Measurements from ENCODE around the gene CDKL2. TPM values are rescaled to one million over a fixed set of nuclear protein-coding genes. Genes with fewer than 3 reads are reported as not detected.
A peak's percentile ranks its signal among the peaks of the same experiment; 100 is the strongest.

The CDKL2 gene
- total RNA-seq, 1 donor from 2014 or later, result 3.0 TPM

GRCh38 chr4:75630937-75631329, 605 bp upstream of the CDKL2 start:
- no peaks in the 10 kb centered on the region for H3K36me3 Mint-ChIP-seq
- H3K27ac Mint-ChIP-seq, result peak overlapping the region; percentile 72
- H3K9me3 Mint-ChIP-seq, result no peaks in the 10 kb centered on the region
- no peaks in the 10 kb centered on the region for H3K27me3 Mint-ChIP-seq (ENCODE audit: low read depth)
- no peak for DNase-seq (ENCODE audit: low spot score in 2 of 2, unreplicated experiment in 2 of 2)
- no peak for TF ChIP-seq CTCF (IDR thresholded peaks at IDR 0.05; ENCODE audit: unreplicated experiment)
- H3K4me1 Mint-ChIP-seq, result peaks cover 11% of the 10 kb centered on the region
- H3K4me3 Mint-ChIP-seq, result peak overlapping the region; percentile 72

- H3K9me3 Mint-ChIP-seq, result no peaks in the 10 kb centered on the region
- TF ChIP-seq CTCF (IDR thresholded peaks at IDR 0.05; ENCODE audit: unreplicated experiment), result no peak
- no peak overlapping the region for H3K27ac Mint-ChIP-seq
- H3K4me1 Mint-ChIP-seq, result peaks cover 11% of the 10 kb centered on the region
- DNase-seq (ENCODE audit: low spot score in 2 of 2, unreplicated experiment in 2 of 2), result no peak
- H3K36me3 Mint-ChIP-seq, result no peaks in the 10 kb centered on the region
- no peaks in the 10 kb centered on the region for H3K27me3 Mint-ChIP-seq (ENCODE audit: low read depth)
- peak overlapping the region; percentile 21 for H3K4me3 Mint-ChIP-seq
These were observed 1.1 kb downstream of the CDKL2 start for GRCh38 chr4:75629239-75629638.

- peaks cover 19% of the 10 kb centered on the region for H3K9me3 Mint-ChIP-seq
- H3K4me3 Mint-ChIP-seq, result no peak overlapping the region
- peaks cover 8% of the 10 kb centered on the region for H3K36me3 Mint-ChIP-seq
- H3K27me3 Mint-ChIP-seq (ENCODE audit: low read depth), result no peaks in the 10 kb centered on the region
- no peak for DNase-seq (ENCODE audit: low spot score in 2 of 2, unreplicated experiment in 2 of 2)
- no peak overlapping the region for H3K27ac Mint-ChIP-seq
- no peak for TF ChIP-seq CTCF (IDR thresholded peaks at IDR 0.05; ENCODE audit: unreplicated experiment)
- H3K4me1 Mint-ChIP-seq, result no peaks in the 10 kb centered on the region
These were observed 7.3 kb downstream of the CDKL2 start for GRCh38 chr4:75623026-75623425.

- Mint-ChIP-seq H3K27ac (no peak overlapping the region), H3K4me3 (no peak overlapping the region), H3K9me3 (peaks cover 26% of the 10 kb centered on the region), H3K4me1 (no peaks in the 10 kb centered on the region), H3K36me3 (peaks cover 9% of the 10 kb centered on the region), H3K27me3 (ENCODE audit: low read depth) (no peaks in the 10 kb centered on the region)
- DNase-seq (ENCODE audit: low spot score in 2 of 2, unreplicated experiment in 2 of 2), result no peak
- no peak for TF ChIP-seq CTCF (IDR thresholded peaks at IDR 0.05; ENCODE audit: unreplicated experiment)
These were observed 8.6 kb downstream of the CDKL2 start for GRCh38 chr4:75621715-75622114.

- Mint-ChIP-seq H3K27ac (no peak overlapping the region), H3K36me3 (peaks cover 11% of the 10 kb centered on the region)
These were observed 18.0 kb downstream of the CDKL2 start for GRCh38 chr4:75612306-75612705.

More at GRCh38 chr4:75612306-75612705, 18.0 kb downstream of the CDKL2 start:
- Mint-ChIP-seq H3K9me3 (peaks cover 25% of the 10 kb centered on the region), H3K4me1 (no peaks in the 10 kb centered on the region), H3K27me3 (ENCODE audit: low read depth) (no peaks in the 10 kb centered on the region), H3K4me3 (no peak overlapping the region)
- no peak for TF ChIP-seq CTCF (IDR thresholded peaks at IDR 0.05; ENCODE audit: unreplicated experiment)
- DNase-seq (ENCODE audit: low spot score in 2 of 2, unreplicated experiment in 2 of 2), result no peak
